Measurements from ENCODE around the gene DYNC2LI1. TPM values are rescaled to one million over a fixed set of nuclear protein-coding genes. Genes with fewer than 3 reads are reported as not detected.

Gene DYNC2LI1
- total and polyA plus RNA-seq, 8 donors, result 3.5 to 43.1 (median 26.4) TPM

DNA sequence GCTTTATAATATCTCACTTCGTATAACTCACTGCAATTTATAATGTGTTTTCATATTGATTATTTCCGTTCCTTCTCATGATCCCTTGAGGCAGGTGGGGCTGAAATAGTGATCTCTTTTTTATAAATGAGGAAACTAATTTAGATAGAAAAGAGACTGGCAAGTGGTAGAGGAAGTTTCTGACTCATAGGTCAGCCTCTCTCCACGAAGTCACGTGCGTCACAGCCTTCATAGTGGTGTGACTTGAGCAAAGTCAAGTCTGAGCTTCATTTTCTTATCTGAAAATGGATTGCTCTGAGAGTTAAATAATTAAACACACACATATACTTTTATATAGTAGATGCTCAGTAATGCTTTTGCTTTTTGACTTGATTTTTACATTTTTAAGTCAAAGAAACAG lies 44.9 kb downstream of the DYNC2LI1 start:
- peak; percentile 66 to 80 for DNase-seq
- no peaks in the 10 kb centered on the region for H3K9me3 ChIP-seq
- 24 to 47% (median 31%) methylated on average over 5 of the region's 5 CpGs for WGBS, 5 donors
- no peak overlapping the region for H3K27ac ChIP-seq
- TF ChIP-seq POLR2AphosphoS5 (IDR thresholded peaks at IDR 0.05), result peak in 1 of 3 donors; percentile 67
- TF ChIP-seq POLR2A (IDR thresholded peaks at IDR 0.05), result no peak
- TF ChIP-seq EP300 (IDR thresholded peaks at IDR 0.05), result no peak
- peaks cover 0 to 20% (median 4%) of the 10 kb centered on the region in 4 donors for H3K4me1 ChIP-seq
- intact Hi-C loops (cut with DNase I; ENCODE audit: low total_unique reads), result no loop called here
- H3K36me3 ChIP-seq, result no peaks in the 10 kb centered on the region
- no peak overlapping the region for H3K4me3 ChIP-seq
- peaks cover 0 to 5% (median 0%) of the 10 kb centered on the region in 3 donors for H3K27me3 ChIP-seq

DNA sequence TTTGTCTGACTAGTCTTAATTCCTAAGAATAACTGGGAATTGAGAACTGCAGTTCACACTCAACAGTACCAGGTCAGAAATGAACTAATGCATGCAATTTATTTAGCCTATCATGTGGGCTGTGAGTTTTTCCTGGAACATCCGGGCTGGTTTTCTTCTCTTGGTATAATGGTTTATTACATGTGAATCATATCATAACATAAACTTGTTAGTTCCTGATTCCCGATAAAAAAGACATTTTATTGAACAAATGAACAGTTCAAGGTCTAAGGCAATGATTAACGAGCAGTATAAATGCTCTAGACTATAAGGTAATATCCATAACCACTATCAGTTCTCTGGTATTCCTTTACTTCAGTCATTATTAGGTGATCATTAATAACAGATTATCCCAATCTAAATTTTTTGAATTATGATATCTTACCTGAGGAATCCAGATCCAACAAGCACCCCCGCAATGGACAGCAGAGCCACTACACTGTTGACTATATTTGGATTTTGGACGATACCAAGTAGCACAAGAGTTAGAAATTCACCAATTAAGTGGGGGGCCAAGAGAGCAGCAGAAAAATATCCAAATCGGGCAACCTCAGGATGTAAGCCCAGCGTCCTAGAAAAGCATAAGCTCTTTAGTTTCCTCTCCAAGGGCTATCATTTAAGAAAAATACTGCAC lies 45.8 kb downstream of the DYNC2LI1 start:
- TF ChIP-seq EP300 (IDR thresholded peaks at IDR 0.05) (no peak), POLR2AphosphoS5 (IDR thresholded peaks at IDR 0.05) (no peak), POLR2A (IDR thresholded peaks at IDR 0.05) (no peak)
- TF ChIP-seq, protein P1, sequence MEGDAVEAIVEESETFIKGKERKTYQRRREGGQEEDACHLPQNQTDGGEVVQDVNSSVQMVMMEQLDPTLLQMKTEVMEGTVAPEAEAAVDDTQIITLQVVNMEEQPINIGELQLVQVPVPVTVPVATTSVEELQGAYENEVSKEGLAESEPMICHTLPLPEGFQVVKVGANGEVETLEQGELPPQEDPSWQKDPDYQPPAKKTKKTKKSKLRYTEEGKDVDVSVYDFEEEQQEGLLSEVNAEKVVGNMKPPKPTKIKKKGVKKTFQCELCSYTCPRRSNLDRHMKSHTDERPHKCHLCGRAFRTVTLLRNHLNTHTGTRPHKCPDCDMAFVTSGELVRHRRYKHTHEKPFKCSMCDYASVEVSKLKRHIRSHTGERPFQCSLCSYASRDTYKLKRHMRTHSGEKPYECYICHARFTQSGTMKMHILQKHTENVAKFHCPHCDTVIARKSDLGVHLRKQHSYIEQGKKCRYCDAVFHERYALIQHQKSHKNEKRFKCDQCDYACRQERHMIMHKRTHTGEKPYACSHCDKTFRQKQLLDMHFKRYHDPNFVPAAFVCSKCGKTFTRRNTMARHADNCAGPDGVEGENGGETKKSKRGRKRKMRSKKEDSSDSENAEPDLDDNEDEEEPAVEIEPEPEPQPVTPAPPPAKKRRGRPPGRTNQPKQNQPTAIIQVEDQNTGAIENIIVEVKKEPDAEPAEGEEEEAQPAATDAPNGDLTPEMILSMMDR (IDR thresholded peaks at IDR 0.05), result no peak
- H3K9me3 ChIP-seq, result no peaks in the 10 kb centered on the region
- no peak overlapping the region for H3K27ac ChIP-seq
- peaks cover 0 to 20% (median 4%) of the 10 kb centered on the region in 4 donors for H3K4me1 ChIP-seq
- H3K27me3 ChIP-seq, result peaks cover 0 to 5% (median 0%) of the 10 kb centered on the region in 3 donors
- intact Hi-C loops (cut with DNase I; ENCODE audit: low total_unique reads), result no loop called here
- H3K4me3 ChIP-seq, result no peak overlapping the region
- H3K36me3 ChIP-seq, result no peaks in the 10 kb centered on the region
- 38 to 60% (median 44%) methylated on average over 7 of the region's 7 CpGs for WGBS, 5 donors
- DNase-seq, result no peak

DNA sequence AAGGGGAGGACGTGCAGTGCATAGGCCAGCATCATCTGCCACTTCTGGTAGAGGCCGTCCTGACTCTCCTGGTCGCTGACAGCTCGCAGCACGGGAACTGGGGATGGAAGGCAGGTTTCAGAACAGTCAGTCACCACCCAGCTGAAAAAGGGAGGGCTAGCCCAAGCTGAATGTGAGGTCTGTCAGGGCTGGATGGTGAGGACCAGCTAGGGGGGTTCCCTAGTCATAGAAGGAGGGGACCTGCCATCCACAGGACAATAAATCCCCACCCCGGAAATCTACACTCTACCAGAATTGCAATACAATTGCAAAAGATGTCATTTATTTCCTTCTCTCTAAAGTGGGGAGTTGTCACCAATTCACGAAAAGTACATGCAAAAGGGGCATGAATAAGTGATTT lies 49.0 kb downstream of the DYNC2LI1 start:
- no peak overlapping the region for H3K4me3 ChIP-seq
- H3K27me3 ChIP-seq, result peaks cover 0 to 5% (median 0%) of the 10 kb centered on the region in 3 donors
- H3K27ac ChIP-seq, result no peak overlapping the region
- no peaks in the 10 kb centered on the region for H3K36me3 ChIP-seq
- no peak for DNase-seq
- H3K9me3 ChIP-seq, result no peaks in the 10 kb centered on the region
- no peak for TF ChIP-seq EP300 (IDR thresholded peaks at IDR 0.05)
- no peak for TF ChIP-seq POLR2AphosphoS5 (IDR thresholded peaks at IDR 0.05)
- TF ChIP-seq, protein P1 (IDR thresholded peaks at IDR 0.05), result no peak
- no peak for TF ChIP-seq POLR2A (IDR thresholded peaks at IDR 0.05)
- H3K4me1 ChIP-seq, result peaks cover 0 to 20% (median 4%) of the 10 kb centered on the region in 4 donors
- intact Hi-C loops (cut with DNase I; ENCODE audit: low total_unique reads), result no loop called here
- 77 to 84% (median 81%) methylated on average over 7 of the region's 7 CpGs for WGBS, 5 donors

DNA sequence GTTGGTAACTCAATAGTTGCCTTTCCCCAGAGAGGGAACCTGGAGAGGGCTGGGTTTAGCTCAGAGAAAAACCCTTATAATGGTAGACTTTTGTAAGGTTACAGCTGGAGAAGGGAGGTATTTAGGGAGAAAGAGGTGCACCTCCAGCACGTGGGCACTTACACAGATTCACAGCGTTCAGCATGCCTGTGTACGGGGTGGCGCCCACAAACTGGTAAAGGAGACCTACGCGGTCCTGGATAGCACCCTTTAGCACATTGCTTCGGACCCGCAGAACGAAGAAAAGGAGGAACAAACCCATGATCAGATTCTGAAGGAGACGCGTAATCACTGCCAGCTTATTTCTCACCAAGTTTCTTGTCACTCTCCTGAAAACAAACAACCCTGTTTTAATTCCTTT lies 49.9 kb downstream of the DYNC2LI1 start:
- Histone ChIP-seq H3K27me3 (peaks cover 0 to 5% (median 0%) of the 10 kb centered on the region in 3 donors), H3K36me3 (no peaks in the 10 kb centered on the region), H3K9me3 (no peaks in the 10 kb centered on the region), H3K27ac (no peak overlapping the region), H3K4me1 (peaks cover 0 to 11% (median 2%) of the 10 kb centered on the region in 4 donors), H3K4me3 (no peak overlapping the region)
- 89 to 92% (median 91%) methylated on average over 11 of the region's 11 CpGs for WGBS, 5 donors
- intact Hi-C loops (cut with DNase I; ENCODE audit: low total_unique reads), result no loop called here
- TF ChIP-seq POLR2AphosphoS5 (IDR thresholded peaks at IDR 0.05) (no peak), EP300 (IDR thresholded peaks at IDR 0.05) (no peak), POLR2A (IDR thresholded peaks at IDR 0.05) (no peak)
- TF ChIP-seq, protein P1 (IDR thresholded peaks at IDR 0.05), result no peak
- no peak for DNase-seq

DNA sequence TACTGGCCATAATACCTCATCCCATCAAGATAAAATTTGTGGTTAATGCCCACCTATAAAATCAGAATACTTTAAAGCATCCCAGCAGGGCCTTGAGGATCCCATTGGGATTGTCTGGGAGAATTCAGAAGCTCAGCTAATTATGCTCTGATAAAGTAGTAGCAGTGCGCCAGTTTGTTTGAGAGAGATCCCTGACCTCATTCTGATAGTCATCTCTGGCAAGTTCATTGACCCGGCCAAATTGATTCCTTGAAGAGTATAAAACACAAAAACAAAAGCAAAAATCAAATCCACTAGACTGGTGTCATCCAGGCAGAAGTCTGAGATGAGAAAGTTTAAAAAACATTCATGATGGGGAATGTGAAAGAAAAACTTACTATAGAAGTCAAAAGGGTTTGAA lies 50.7 kb downstream of the DYNC2LI1 start:
- WGBS, 5 donors, result 81 to 95% (median 86%) methylated on average over 2 of the region's 2 CpGs
- TF ChIP-seq POLR2AphosphoS5 (IDR thresholded peaks at IDR 0.05) (no peak), POLR2A (IDR thresholded peaks at IDR 0.05) (no peak), EP300 (IDR thresholded peaks at IDR 0.05) (no peak)
- TF ChIP-seq, protein P1 (IDR thresholded peaks at IDR 0.05), result no peak
- no peaks in the 10 kb centered on the region for H3K9me3 ChIP-seq
- no peak for DNase-seq
- intact Hi-C loops (cut with DNase I; ENCODE audit: low total_unique reads), result no loop called here
- no peaks in the 10 kb centered on the region for H3K36me3 ChIP-seq
- peaks cover 0 to 4% (median 0%) of the 10 kb centered on the region in 4 donors for H3K4me1 ChIP-seq
- H3K4me3 ChIP-seq, result no peak overlapping the region
- peaks cover 0 to 5% (median 0%) of the 10 kb centered on the region in 3 donors for H3K27me3 ChIP-seq
- H3K27ac ChIP-seq, result no peak overlapping the region

Data from stomach (tissue), 9 donors.